Dermis microvascular lymphatic vessel endothelial cell (primary cell): ENCODE data around the gene LZTS3. TPM values are rescaled to one million over a fixed set of nuclear protein-coding genes. Genes with fewer than 3 reads are reported as not detected.
A peak's percentile ranks its signal among the peaks of the same experiment; 100 is the strongest.
"Not testable (repeated sequence)": the region's sequence is repeated elsewhere in the genome, so short reads cannot be mapped to it uniquely, and the experiment has no call there.

Experiments
- DNase-seq, 2 donors: peaks; one replicate each; pipeline versions ENCODE4 v3.0.0 to v3.0.0-alpha.2; 2010; ENCODE audit warnings: low read depth in 2 of 2
- total RNA-seq: library from RNA; depleted of rRNA; stranded (reverse); fragments of >200 nt; gene quantifications from 2 replicates; pipeline ENCODE4 v1.2.1, GENCODE V29; 2014

LZTS3 gene
- total RNA-seq, 1 donor from 2014 or later: 3.5 TPM

DNA sequence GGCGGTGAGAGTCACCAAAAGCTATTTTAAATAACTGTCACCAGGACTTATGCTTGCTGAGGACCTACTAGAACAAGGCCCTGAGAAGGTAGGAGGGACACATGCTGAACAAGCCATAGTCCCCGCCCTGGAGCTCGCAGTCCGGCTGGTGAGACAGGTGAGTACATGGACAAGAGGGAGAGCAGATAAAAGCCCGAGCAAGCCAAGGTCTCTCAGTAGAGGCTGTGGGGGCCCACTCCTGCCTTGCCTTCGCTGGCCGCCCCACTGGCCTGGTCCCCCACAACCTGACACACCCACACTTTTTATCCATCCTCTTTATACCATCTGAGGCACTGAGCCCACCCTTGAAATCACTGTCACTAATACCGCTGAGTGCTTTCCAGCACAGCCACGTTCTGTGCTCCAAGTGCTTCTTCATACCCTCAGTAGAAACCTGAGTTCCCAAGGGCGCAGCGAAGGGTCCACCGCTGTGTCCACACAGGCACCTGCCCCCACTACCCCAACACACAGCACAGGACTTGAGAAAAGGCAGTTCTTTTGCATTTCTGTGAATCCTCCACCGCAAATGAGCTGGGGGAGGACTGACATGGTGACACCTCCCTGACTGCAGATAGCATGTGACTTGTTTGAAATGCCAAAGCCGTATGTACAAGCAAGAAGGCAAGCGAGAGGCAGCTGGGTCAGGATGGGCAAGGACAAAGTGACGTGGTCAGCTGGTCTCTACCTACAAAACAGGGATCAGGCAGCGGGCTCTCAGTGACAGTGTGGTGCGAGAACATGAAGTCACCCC lies 19.1 kb upstream of the LZTS3 start:
- no peak for DNase-seq

- no peak for DNase-seq
Observed at GRCh38 chr20:3190681-3191111, 17.3 kb upstream of the LZTS3 start.

GRCh38 chr20:3189561-3190131 lies 16.3 kb upstream of the LZTS3 start:
- no peak for DNase-seq

GRCh38 chr20:3188823-3189413 lies 15.6 kb upstream of the LZTS3 start:
- DNase-seq: no peak

GRCh38 chr20:3187861-3188260 lies 14.5 kb upstream of the LZTS3 start:
- not testable (repeated sequence) for DNase-seq

DNA sequence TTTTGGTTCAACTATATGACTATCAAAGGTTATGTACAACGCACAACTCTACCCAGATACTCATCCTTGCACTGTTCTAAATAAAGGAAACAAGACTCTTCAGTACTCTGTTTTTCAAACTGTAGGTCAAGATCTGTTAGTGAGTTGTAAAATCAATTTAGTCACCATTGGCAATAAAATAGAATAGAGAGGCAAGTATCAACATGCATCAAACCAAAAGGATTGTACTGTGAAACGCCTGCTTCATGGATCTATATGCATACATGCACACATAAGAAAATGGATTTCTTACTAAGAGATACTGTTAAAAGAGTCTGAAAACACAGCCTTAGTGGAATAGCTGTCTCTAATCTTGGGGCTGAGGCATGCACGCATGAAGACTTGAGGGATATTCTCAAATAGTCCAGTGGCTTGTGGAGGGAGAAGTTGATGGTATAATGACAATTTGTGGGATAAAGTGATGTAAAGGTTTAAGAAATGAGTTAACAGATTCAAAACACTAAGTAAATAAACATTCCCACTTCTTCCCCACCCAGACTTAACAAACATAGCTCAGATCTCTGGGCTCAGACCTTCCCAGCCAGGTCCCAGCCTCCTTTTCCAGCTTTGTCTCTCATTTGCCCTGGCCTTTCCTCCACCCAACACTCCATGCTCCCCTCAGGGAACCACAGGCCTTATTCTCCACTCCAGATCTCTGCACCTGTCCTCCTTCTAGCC lies 10.7 kb upstream of the LZTS3 start:
- no peak for DNase-seq

DNA sequence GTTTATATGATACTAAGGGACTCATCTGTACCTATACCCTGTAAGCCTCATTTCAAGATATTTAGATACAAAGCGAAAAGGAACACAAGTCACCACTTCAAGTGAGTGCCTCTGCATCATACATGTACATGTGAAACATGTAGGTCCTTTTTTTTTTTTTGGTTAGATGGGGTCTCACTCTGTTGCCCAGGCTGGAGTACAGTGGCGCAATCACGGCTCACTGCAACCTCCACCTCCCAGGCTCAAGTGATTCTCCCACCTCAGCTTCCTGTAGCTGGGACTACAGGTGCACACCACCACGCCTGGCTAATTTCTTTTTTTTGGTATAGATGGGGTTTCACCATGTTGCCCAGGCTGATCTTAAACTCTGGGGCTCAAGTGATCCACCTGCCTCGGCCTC lies 9.1 kb upstream of the LZTS3 start:
- DNase-seq: not testable (repeated sequence)

- DNase-seq: peak; percentile 40 to 73
Observed at GRCh38 chr20:3181270-3181669, 7.9 kb upstream of the LZTS3 start.

DNA sequence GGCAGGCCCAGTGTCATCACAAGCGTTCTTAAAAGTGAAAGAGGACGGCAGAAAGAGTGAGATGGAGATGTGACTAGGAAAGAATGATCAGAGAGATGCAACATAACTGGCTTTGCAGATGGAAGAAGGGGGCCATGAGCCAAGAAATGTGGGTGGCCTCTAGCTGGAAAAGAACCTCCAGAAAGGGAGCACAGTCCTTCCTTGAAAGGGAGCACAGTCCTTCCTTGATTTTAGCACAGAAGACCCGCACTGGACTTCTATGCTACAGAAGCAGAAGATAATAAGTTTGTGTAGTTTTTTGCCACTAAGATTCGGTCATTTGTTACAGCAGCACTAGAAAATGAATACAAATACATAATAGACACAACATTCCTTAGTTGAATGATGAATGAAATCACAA lies 7.0 kb upstream of the LZTS3 start:
- no peak for DNase-seq

- no peak for DNase-seq
Observed at GRCh38 chr20:3177746-3178485, 4.6 kb upstream of the LZTS3 start.

DNA sequence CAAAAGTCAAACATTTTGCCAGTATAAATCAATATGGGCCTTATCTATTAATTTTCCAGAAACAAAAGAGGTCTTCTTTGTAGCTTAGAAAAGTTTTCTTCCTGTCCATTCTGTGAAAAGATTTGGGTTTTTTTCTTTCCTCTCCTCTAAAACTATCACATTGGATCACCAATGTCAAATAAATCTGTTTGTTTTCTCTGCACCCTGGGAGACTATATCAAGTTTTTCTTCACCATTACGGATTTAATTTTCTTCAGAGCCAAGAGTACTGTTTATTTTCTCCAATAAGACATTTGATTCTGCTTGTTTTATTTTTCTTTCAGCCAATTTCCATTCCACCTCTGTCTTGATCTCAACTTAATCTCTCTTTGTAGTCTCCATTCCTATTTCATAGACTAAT lies 1.9 kb upstream of the LZTS3 start:
- no peak for DNase-seq

DNA sequence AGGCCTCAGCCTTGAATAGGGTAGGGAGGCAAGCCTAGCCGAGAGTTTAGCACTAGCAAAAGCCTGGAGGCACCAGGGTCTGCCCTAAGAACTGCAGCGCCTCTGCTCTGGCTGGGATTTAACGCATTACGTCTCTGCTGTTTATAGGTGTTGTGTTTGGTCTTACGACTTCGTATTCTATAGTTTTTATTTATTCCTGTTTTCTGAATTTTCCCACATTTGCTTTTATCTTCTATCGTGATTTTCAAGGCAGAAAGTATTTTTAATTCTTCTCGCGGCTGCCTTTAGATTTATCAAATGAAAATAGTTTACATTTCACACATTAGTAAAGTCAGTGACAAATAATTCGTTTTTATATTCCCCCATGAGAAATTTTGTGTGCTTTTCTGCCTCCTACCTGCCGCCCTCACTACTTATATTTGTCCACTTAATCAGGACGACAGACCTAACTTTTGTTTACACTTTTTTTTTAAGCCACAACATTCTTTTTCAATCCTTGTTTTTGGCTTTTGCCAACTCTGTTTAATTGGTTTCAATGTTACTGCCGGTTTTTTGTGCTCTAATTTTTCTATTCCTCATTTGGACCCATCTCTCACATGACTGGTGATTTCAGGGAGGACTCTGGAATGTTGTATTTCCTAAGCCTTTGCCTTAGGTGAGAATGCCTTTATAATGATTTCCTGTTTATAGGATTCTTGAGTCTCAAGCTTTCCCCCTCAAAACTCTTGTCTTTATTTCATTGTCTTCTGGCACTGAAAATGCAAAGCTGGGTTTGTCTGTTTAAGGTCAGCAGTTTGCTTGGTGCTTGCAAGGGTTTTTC lies 1.3 kb upstream of the LZTS3 start:
- DNase-seq: peak in 1 of 2 donors; percentile 12

GRCh38 chr20:3173610-3174441 lies 477 bp upstream of the LZTS3 start:
- peak; percentile 40 to 85 for DNase-seq

- DNase-seq: no peak
Observed at GRCh38 chr20:3172126-3172932, 1.0 kb downstream of the LZTS3 start.

GRCh38 chr20:3171391-3172125 lies 1.8 kb downstream of the LZTS3 start:
- no peak for DNase-seq

- DNase-seq: no peak
Observed at GRCh38 chr20:3168829-3169590, 4.3 kb downstream of the LZTS3 start.

DNA sequence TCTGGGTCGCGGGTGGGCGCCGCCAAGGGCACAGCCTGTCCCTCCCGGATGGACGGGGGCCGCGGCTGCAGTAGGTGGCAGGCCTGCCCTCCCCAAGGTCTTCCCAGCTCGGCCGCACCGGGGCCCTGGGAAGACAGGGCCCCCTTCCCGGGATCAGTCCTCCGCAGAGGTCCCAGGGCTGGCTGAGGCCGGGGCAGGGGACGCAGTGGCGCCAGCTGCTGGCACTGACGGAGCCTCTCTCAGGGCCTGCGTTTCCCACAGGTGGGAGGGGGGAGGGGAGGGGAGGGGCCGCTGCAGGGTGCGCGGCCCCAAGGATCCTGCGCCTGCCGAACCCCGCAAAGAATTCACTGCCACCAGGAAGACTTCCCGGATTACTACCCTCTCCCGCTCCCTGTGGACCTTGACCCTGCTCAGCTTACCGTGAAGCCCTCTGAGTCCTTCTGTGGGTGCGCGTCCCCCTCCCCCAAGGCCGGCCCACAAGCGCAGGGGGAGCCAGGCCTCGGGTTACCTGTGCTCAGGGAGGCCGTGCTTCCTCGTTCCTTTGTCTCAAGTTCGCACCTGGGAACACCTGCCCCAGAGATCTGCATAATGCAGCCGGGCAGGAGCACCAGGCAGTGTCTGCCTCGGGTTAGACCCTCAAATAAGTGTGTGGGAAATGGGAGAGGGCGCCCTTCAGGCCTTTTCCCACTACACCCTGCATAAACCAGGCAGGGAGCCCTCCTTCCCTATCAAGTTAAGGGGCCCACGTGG lies 5.1 kb downstream of the LZTS3 start:
- no peak for DNase-seq
